GM13976 (cell line): ENCODE data around the gene PARVB.

Experiments
- DNase-seq: peaks from one replicate; pipeline ENCODE4 v3.0.0; 2012; ENCODE audit warnings: low spot score
- in situ Hi-C: fragments of 300-500 bp; cut with MboI; formaldehyde crosslinking; loops from one replicate; pipeline ENCODE4 v1.12.0; 2022; ENCODE audit warnings: low sequenced_read_pairs, mixed read lengths, inconsistent platforms; ENCODE audit not compliant: unreplicated experiment
- TF ChIP-seq, protein P1 (sequence below): IDR thresholded peaks from 2 replicates; pipeline ENCODE4 v1.5.1; 2012; ENCODE audit warnings: borderline replicate concordance, mild to moderate bottlenecking; ENCODE audit not compliant: insufficient read depth; ENCODE audit errors: extremely low read depth, missing control alignments, control extremely low read depth

Gene PARVB

DNA sequence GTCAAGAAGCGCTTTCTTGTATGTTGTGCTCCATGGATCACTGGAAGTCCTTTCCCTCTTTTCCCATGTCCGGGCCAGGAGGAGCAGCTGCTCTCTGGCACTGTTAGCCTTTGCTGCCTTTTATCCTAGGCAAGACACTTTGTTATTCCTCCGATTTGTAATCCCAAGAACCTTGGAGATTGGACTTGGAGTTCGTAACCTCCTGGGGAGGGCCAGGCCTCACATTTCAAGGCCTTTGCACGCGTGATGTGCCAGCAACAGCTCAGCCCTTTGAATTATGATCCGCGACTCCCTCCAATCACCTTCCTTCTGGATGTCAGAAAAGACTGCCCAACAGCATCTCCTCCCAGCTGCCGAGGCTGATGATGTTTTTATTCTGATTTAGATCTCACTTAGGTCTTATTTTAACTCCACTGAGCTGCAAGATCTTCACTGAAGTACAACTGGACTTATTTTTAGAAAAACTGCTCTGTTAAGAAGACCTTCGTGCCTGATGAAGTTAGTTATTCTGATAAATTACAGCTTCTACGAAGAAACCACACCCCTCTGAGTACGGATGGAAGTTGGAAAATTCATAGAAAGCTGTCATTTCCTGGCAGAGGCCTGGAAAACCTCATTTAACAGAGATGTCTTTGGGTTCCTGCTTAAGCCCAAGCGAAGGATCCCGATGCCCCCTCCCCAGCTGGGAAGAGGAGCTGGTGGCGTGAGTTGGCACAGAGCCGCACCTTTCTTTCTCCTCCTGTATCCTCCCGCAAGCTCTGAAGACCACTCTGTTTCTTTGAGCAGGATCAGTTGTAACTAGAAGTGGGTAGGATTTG lies 62.4 kb downstream of the PARVB start:
- in situ Hi-C loops, result loop anchor here (10.0 kb wide), 1 partner anchor 92 kb away; no protein-coding TSS in a partner anchor
- TF ChIP-seq, protein P1, sequence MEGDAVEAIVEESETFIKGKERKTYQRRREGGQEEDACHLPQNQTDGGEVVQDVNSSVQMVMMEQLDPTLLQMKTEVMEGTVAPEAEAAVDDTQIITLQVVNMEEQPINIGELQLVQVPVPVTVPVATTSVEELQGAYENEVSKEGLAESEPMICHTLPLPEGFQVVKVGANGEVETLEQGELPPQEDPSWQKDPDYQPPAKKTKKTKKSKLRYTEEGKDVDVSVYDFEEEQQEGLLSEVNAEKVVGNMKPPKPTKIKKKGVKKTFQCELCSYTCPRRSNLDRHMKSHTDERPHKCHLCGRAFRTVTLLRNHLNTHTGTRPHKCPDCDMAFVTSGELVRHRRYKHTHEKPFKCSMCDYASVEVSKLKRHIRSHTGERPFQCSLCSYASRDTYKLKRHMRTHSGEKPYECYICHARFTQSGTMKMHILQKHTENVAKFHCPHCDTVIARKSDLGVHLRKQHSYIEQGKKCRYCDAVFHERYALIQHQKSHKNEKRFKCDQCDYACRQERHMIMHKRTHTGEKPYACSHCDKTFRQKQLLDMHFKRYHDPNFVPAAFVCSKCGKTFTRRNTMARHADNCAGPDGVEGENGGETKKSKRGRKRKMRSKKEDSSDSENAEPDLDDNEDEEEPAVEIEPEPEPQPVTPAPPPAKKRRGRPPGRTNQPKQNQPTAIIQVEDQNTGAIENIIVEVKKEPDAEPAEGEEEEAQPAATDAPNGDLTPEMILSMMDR, result no peak
- no peak for DNase-seq

DNA sequence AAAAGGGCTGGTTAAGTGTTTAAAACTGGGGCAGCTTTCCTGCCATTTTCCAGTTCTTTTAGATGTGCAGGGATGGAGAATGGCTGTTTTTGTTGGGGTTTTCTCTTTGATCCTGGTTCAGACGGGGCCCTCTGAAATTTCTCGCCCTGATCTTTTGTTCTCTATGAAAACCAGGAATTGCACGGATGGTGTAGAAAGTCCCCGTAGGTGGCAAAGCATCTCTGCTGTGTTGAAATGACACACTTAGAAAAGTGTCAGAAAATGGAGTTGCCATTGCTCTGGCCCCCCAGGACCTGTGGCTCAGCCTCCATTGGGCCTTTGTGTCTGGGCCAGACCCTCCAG lies 63.0 kb downstream of the PARVB start:
- TF ChIP-seq, protein P1, result no peak
- DNase-seq, result no peak
- in situ Hi-C loops, result loop anchor here (10.0 kb wide), 1 partner anchor 92 kb away; no protein-coding TSS in a partner anchor

DNA sequence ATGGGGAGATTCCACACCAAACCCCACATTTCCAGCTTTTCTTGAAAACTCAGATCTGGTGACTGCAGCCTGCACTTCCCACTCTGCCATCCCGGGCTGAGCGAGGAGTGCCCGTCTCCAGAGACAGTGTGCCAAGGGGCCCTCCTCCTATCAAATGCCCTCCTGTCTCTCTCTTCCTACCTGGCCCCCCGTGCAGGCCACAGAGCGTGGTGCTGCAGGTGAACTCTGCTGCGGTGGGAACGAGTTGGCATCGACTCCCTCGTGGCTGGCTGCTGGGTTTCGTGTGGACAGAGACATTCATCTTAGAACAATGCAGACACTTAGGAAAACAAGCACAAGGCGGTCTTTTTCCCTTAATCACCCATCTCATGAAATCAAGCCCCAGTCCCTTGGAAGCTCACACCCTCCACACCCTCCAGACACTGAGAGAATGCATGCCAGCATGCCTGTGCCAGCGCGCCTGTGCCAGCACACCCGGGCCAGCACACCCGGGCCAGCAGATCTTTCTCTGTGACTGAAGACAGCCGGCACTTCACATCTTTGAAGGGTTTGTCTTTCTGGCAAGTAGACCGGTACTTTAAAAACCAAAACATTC lies 65.0 kb downstream of the PARVB start:
- no peak for DNase-seq
- in situ Hi-C loops, result loop anchor here (10.0 kb wide), 1 partner anchor 94 kb away; no protein-coding TSS in a partner anchor
- TF ChIP-seq, protein P1, result no peak

DNA sequence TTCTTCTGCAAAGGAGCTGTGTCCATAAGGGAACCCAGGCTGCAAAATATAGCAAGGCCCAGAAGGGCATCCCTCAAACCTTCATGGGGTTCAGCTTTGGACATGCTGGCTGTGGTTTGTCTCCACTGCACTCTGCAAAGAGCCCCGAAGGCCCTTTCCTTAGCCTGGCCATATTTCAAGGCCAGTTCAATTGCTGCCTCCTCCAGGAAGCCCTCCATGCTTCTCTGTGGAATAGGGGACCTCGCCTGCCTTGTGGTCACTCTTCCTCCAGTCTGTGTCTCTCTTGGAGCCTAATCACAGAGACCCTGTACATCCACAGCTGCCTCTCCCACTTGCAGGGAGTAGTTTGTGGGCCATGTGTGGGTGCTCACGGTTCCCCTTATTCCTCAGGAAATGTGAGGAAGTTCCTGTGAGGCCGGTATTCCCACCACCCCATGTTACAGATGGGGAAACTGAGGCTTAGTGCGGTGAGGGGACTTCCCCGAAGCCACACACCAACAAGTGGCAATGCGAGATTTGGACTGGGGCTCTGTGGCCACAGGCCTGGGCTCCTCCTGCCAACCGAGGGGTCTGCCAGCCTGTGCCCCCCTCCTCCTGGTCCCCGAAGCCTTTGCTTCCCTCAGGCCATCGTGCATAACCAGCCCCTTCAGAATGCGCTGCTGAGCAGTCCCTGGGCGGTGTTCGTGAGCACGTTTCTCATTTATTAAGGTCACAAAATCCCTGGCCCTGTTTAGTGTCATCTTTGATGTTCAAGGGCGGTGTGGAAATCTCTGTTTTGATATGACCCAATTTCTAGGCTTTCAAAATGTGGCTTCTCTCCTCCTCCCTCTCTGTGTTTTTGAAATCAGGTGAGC lies 65.8 kb downstream of the PARVB start:
- TF ChIP-seq, protein P1, result no peak
- in situ Hi-C loops, result loop anchor here (10.0 kb wide), 1 partner anchor 95 kb away; no protein-coding TSS in a partner anchor
- DNase-seq, result no peak

DNA sequence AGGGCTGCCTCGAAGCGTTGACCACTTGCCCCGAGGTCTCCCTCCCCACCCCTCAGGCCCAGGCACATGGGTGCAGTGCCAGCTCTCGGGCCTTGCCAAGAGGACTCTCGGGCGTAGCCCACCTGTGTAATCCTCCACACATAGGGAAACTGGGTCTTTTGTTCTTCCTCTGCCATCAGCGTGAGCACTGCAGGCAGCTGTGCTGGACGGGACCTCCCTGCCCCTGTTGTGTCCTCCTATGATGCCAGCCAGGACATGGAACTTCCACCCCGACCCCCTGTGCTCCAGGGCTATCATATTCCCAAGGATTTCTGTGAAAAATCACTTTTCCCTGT lies 66.4 kb downstream of the PARVB start:
- TF ChIP-seq, protein P1, result no peak
- no peak for DNase-seq
- in situ Hi-C loops, result no loop called here

DNA sequence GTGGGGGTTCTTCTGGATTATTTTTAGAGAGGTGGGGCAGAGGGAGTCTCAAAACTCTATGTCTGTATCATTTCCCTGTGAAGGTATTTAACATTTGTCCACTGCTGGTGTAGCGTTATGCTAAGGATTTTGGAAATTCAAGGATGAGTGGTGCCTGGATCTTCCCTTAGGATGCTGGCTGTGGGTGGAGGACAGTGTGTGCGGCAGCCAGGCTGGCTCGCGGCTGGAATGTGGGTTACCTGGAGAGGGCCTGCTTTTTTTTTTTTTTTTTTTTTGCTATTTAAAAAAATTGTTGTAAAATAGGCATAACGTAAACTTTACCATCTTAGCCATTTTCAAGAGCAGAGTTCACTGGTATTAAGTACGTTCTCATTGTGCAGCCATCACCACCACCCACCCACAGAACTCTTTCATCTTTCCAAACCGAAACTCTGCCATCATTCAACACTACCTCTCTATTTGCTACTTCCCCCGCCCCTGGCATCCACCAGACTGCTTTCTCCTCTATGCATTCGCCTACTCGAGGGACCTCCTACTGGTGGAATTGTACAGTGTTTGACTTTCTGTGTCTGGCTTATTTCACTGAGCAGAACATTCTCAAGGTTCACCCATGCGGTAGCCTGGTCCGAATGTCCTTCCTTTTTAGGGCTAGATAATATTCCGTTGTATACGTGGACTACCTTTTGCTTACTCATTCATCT lies 67.1 kb downstream of the PARVB start:
- TF ChIP-seq, protein P1, result no peak
- DNase-seq, result no peak
- in situ Hi-C loops, result no loop called here
